Astrocyte (in vitro differentiated cells and primary cell): ENCODE results near the gene KCNMA1. TPM values are rescaled to one million over a fixed set of nuclear protein-coding genes. Genes with fewer than 3 reads are reported as not detected.

Experiments used
- DNase-seq: peaks from one replicate; pipeline ENCODE4 v3.0.0-alpha.2; 2010; ENCODE audit warnings: low read depth
- FAIRE-seq: peaks from 2 replicates; lab custom pipeline; 2011; peaks lifted over from hg19 to GRCh38; lab: Jason Lieb, UNC
- H2AFZ ChIP-seq: 2 replicates; pipeline ENCODE4 v1.6.0; 2012; ENCODE audit warnings: low read depth, low read length, inconsistent platforms
- H3K27ac ChIP-seq: 2 replicates; pipeline ENCODE4 v1.5.1; 2011; ENCODE audit warnings: low read depth, low read length, inconsistent platforms
- H3K27me3 ChIP-seq: 2 replicates; pipeline ENCODE4 v1.6.0; 2011; ENCODE audit warnings: low read length, inconsistent platforms; ENCODE audit not compliant: insufficient read depth
- H3K36me3 ChIP-seq: 2 replicates; pipeline ENCODE4 v1.5.1; 2011; ENCODE audit warnings: low read length, inconsistent platforms; ENCODE audit not compliant: insufficient read depth
- H3K4me1 ChIP-seq: 2 replicates; pipeline ENCODE4 v1.5.1; 2011; ENCODE audit warnings: low read length, inconsistent platforms; ENCODE audit not compliant: insufficient read depth
- H3K4me2 ChIP-seq: 2 replicates; pipeline ENCODE4 v1.6.0; 2012; ENCODE audit warnings: low read length, inconsistent platforms
- H3K4me3 ChIP-seq: 2 replicates; pipeline ENCODE4 v1.5.1; 2011; ENCODE audit warnings: low read depth, mild to moderate bottlenecking, low read length, inconsistent platforms; ENCODE audit not compliant: insufficient read depth
- H3K79me2 ChIP-seq: 2 replicates; pipeline ENCODE4 v1.6.0; 2012; ENCODE audit warnings: mild to moderate bottlenecking, low read length, inconsistent platforms; ENCODE audit not compliant: insufficient read depth
- H3K9ac ChIP-seq: 2 replicates; pipeline ENCODE4 v1.6.0; 2012; ENCODE audit warnings: mild to moderate bottlenecking, low read length, inconsistent platforms
- H3K9me3 ChIP-seq: 2 replicates; pipeline ENCODE4 v1.5.1; 2012; ENCODE audit warnings: low read depth, mild to moderate bottlenecking, low read length, inconsistent platforms; ENCODE audit not compliant: insufficient read depth
- H4K20me1 ChIP-seq: 2 replicates; pipeline ENCODE4 v1.6.0; 2012; ENCODE audit warnings: low read length, inconsistent platforms; ENCODE audit not compliant: insufficient read depth
- H3K27ac Mint-ChIP-seq: one replicate; pipeline ENCODE4 v1.8.0; 2021; ENCODE audit warnings: mild to moderate bottlenecking, mixed read lengths; ENCODE audit not compliant: unreplicated experiment
- H3K27me3 Mint-ChIP-seq: one replicate; pipeline ENCODE4 v1.8.0; 2021; ENCODE audit warnings: low read depth, mixed read lengths; ENCODE audit not compliant: unreplicated experiment
- H3K36me3 Mint-ChIP-seq: one replicate; pipeline ENCODE4 v1.8.0; 2021; ENCODE audit warnings: low read depth, mixed read lengths; ENCODE audit not compliant: unreplicated experiment
- H3K4me1 Mint-ChIP-seq: one replicate; pipeline ENCODE4 v1.8.0; 2021; ENCODE audit warnings: low read depth, mixed read lengths; ENCODE audit not compliant: unreplicated experiment
- H3K4me3 Mint-ChIP-seq: one replicate; pipeline ENCODE4 v1.8.0; 2021; ENCODE audit warnings: mild to moderate bottlenecking, moderate library complexity, mixed read lengths; ENCODE audit not compliant: unreplicated experiment
- H3K9me3 Mint-ChIP-seq: one replicate; pipeline ENCODE4 v1.8.0; 2021; ENCODE audit warnings: mild to moderate bottlenecking, mixed read lengths; ENCODE audit not compliant: unreplicated experiment
- EZH2 ChIP-seq: IDR thresholded peaks from 2 replicates; pipeline ENCODE4 v1.6.1; 2012; ENCODE audit warnings: mild to moderate bottlenecking, low read length, inconsistent platforms; ENCODE audit not compliant: insufficient read depth
- total RNA-seq: library from RNA; stranded (reverse); gene quantifications from 2 replicates; pipeline ENCODE4 v1.2.1, GENCODE V29; 2021
- TF ChIP-seq, protein P1 (sequence below): IDR thresholded peaks from 2 replicates; pipeline ENCODE4 v1.5.1; 2011; ENCODE audit warnings: low read depth, mild to moderate bottlenecking, inconsistent platforms, low read length, moderate library complexity; ENCODE audit not compliant: insufficient read depth

KCNMA1 gene
- total RNA-seq, 1 donor from 2014 or later, result 45.8 TPM

- no peak overlapping the region for H3K4me3 ChIP-seq
- Mint-ChIP-seq H3K4me3 (no peak overlapping the region), H3K4me1 (peaks cover 66% of the 10 kb centered on the region), H3K36me3 (no peaks in the 10 kb centered on the region), H3K9me3 (no peaks in the 10 kb centered on the region), H3K27me3 (no peaks in the 10 kb centered on the region), H3K27ac (peak overlapping the region; percentile 60)
- no peak for FAIRE-seq
- no peaks in the 10 kb centered on the region for H3K36me3 ChIP-seq
- H3K9ac ChIP-seq, result peak overlapping the region; percentile 61
- H3K4me1 ChIP-seq, result peaks cover 57% of the 10 kb centered on the region
- H3K9me3 ChIP-seq, result no peaks in the 10 kb centered on the region
- H3K4me2 ChIP-seq, result peak overlapping the region; percentile 76
- H4K20me1 ChIP-seq, result no peaks in the 10 kb centered on the region
- H2AFZ ChIP-seq, result no peak overlapping the region
- TF ChIP-seq EZH2, result no peak
- TF ChIP-seq, protein P1, sequence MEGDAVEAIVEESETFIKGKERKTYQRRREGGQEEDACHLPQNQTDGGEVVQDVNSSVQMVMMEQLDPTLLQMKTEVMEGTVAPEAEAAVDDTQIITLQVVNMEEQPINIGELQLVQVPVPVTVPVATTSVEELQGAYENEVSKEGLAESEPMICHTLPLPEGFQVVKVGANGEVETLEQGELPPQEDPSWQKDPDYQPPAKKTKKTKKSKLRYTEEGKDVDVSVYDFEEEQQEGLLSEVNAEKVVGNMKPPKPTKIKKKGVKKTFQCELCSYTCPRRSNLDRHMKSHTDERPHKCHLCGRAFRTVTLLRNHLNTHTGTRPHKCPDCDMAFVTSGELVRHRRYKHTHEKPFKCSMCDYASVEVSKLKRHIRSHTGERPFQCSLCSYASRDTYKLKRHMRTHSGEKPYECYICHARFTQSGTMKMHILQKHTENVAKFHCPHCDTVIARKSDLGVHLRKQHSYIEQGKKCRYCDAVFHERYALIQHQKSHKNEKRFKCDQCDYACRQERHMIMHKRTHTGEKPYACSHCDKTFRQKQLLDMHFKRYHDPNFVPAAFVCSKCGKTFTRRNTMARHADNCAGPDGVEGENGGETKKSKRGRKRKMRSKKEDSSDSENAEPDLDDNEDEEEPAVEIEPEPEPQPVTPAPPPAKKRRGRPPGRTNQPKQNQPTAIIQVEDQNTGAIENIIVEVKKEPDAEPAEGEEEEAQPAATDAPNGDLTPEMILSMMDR, result no peak
- H3K27me3 ChIP-seq, result no peaks in the 10 kb centered on the region
- H3K27ac ChIP-seq, result peak overlapping the region; percentile 90
- peaks cover 18% of the 10 kb centered on the region for H3K79me2 ChIP-seq
- peak; percentile 51 for DNase-seq
Measured at GRCh38 chr10:77506517-77507200, 130.9 kb downstream of the KCNMA1 start.

DNA sequence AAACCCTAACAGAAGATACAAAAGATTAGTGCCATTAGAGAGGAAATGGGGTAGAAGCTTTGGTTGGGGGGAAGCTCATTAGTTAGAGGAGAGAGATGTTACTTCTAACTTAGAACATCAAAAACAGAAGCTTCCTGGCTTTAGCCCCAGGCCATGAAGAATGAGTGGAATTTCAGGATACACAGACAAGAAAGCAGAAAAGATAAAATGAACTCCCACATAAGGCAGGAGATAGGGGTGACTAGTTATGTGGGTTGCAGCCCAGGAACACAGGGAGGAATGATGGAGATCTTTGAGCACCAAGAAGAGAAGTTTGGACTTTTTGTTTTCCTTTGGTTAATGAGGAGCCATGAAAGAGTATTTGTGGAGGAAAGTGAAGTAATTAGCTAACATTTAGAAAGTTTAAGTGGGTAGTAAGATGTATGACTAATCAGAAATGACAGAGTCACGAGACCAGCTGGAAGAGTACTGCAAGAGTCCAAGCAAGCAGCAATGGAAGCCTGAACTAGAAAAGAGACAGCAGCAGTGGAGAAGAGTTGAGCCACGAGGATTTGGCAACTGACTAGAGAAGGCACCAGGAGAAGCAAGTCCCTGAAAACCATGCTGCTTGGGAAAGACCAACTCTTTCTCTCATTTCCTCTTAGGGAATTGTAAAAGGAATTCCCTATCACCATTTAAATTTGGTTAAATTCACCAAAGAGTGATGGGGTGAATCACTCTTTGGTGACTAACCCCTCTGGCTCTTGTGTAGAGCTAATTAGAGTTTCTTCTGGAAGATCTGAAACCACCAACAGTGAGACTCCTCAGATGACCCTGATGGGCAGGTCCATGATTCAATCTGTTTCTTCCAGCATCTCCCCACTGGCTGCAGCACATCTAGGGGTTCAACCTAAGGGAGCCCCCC lies 131.9 kb downstream of the KCNMA1 start:
- peaks cover 66% of the 10 kb centered on the region for H3K4me1 Mint-ChIP-seq
- Histone ChIP-seq H3K4me1 (peaks cover 57% of the 10 kb centered on the region), H3K36me3 (no peaks in the 10 kb centered on the region), H3K9me3 (no peaks in the 10 kb centered on the region), H3K27me3 (no peaks in the 10 kb centered on the region), H3K4me3 (peak overlapping the region; percentile 17), H4K20me1 (no peaks in the 10 kb centered on the region), H3K4me2 (peak overlapping the region; percentile 76), H3K79me2 (peaks cover 10% of the 10 kb centered on the region), H3K27ac (peak overlapping the region; percentile 90), H3K9ac (peak overlapping the region; percentile 61), H2AFZ (peak overlapping the region; percentile 33)
- peak overlapping the region; percentile 88 for H3K27ac Mint-ChIP-seq
- no peaks in the 10 kb centered on the region for H3K36me3 Mint-ChIP-seq
- no peaks in the 10 kb centered on the region for H3K9me3 Mint-ChIP-seq
- FAIRE-seq (peak; percentile 99), DNase-seq (peak; percentile 94)
- no peaks in the 10 kb centered on the region for H3K27me3 Mint-ChIP-seq
- H3K4me3 Mint-ChIP-seq, result no peak overlapping the region
- TF ChIP-seq, protein P1, result no peak
- TF ChIP-seq EZH2, result no peak
